Measurements from ENCODE around the gene FAM222A. TPM values are rescaled to one million over a fixed set of nuclear protein-coding genes. Genes with fewer than 3 reads are reported as not detected.

The FAM222A gene
- polyA plus RNA-seq, 2 of the 4 experiments (the other 2 are of a cell fraction): 0.98 to 3.2 TPM

DNA sequence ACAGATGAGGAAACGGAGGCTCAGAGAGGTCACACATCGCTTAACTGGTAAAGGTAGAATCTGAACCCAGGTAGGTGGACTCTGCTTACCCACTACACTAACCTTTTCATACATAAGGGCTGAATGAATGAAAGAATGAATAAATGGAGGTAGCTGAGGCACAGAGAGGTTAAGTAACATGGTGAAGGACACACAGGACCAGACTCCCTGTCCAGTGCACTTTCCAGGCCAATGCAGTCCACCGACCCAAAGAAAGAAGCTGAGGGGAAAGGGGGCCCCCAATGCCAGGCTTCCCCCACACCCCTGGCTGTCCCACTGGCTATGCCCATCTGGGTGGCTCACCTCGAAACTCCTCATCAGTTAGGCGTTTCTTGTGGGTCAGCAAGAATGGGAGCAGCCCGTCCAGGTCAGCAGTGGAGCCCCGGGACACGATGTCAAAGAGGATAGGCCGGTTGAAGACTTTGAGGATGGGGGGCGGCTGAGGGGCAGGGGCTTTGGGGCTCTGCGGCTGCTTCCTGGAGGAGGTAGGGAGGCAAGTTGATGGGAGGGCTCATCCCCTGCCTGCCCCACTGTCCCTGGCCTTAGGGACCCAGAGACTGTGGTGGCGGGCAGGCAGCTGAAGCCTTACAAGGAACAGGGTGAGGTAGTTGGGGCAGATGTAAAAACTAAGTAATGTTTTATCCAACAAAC lies 94.5 kb downstream of the FAM222A start:
- FAIRE-seq: no peak
- ChIA-PET CTCF (interaction anchor here (5.3 to 5.7 kb wide), 3 partner anchors 10 to 40 kb away, joined by 56 to 277 read pairs (median 85); no protein-coding TSS in a partner anchor), POLR2A (no interaction called here)

GRCh38 chr12:109808876-109809646 lies 95.4 kb downstream of the FAM222A start:
- 18% methylated on average over 4 of the region's 4 CpGs for WGBS (ENCODE audit: missing lambda C conversion rate)
- CTCF ChIA-PET: interaction anchor here (3.8 to 5.3 kb wide), 2 partner anchors 28 to 36 kb away, joined by 30 to 56 read pairs; no protein-coding TSS in a partner anchor
- Histone ChIP-seq H3K4me1 (no peaks in the 10 kb centered on the region), H3K9me3 (no peaks in the 10 kb centered on the region), H3K27ac (no peak overlapping the region), H3K4me3 (no peak overlapping the region), H3K4me2 (no peak overlapping the region)
- no peak for DNase-seq (ENCODE audit: low read depth in 1 of 2, low spot score in 1 of 2)
- TF ChIP-seq FOXS1 (CRISPR knock-in tag; IDR thresholded peaks at IDR 0.05) (no peak), SREBF2 (IDR thresholded peaks at IDR 0.05) (no peak), KDM1A (IDR thresholded peaks at IDR 0.05; ENCODE audit: low read depth) (no peak), HES2 (IDR thresholded peaks at IDR 0.05) (no peak), HOXA7 (CRISPR knock-in tag; IDR thresholded peaks at IDR 0.05) (no peak)
- FAIRE-seq: no peak
- POLR2A ChIA-PET: no interaction called here
- ATAC-seq: no peak

More for the DNA sequence above, 94.5 kb downstream of the FAM222A start:
- DNase-seq (ENCODE audit: low read depth in 1 of 2, low spot score in 1 of 2): no peak
- H3K9me3 ChIP-seq: no peaks in the 10 kb centered on the region
- no peak for ATAC-seq
- no peaks in the 10 kb centered on the region for H3K4me1 ChIP-seq
- H3K4me2 ChIP-seq: no peak overlapping the region
- H3K27ac ChIP-seq: no peak overlapping the region
- no peak overlapping the region for H3K4me3 ChIP-seq
- WGBS (ENCODE audit: missing lambda C conversion rate): 59% methylated on average over 12 of the region's 12 CpGs
- no peak for TF ChIP-seq ZNF302 (CRISPR knock-in tag; IDR thresholded peaks at IDR 0.05)
- TF ChIP-seq PHF8 (IDR thresholded peaks at IDR 0.05; ENCODE audit: borderline replicate concordance, low read depth): no peak
- no peak for TF ChIP-seq PBX3 (IDR thresholded peaks at IDR 0.05)
- no peak for TF ChIP-seq HDAC2 (IDR thresholded peaks at IDR 0.05)
- TF ChIP-seq SREBF2 (IDR thresholded peaks at IDR 0.05): no peak
- no peak for TF ChIP-seq ZSCAN20 (CRISPR knock-in tag; IDR thresholded peaks at IDR 0.05)
- no peak for TF ChIP-seq RFX5 (IDR thresholded peaks at IDR 0.05)
- no peak for TF ChIP-seq SMC3 (IDR thresholded peaks at IDR 0.05)
- TF ChIP-seq, protein P1, sequence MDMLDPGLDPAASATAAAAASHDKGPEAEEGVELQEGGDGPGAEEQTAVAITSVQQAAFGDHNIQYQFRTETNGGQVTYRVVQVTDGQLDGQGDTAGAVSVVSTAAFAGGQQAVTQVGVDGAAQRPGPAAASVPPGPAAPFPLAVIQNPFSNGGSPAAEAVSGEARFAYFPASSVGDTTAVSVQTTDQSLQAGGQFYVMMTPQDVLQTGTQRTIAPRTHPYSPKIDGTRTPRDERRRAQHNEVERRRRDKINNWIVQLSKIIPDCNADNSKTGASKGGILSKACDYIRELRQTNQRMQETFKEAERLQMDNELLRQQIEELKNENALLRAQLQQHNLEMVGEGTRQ (IDR thresholded peaks at IDR 0.05): no peak
- TF ChIP-seq EP300 (IDR thresholded peaks at IDR 0.05): no peak
- no peak for TF ChIP-seq BHLHE40 (IDR thresholded peaks at IDR 0.05; ENCODE audit: low read depth, low read length)
- TF ChIP-seq NPAS2 (CRISPR knock-in tag; IDR thresholded peaks at IDR 0.05; ENCODE audit: borderline replicate concordance): no peak
- no peak for TF ChIP-seq ELK1 (IDR thresholded peaks at IDR 0.05; ENCODE audit: low read depth, low read length)
- TF ChIP-seq MAX (IDR thresholded peaks at IDR 0.05): no peak
- no peak for TF ChIP-seq HOXB13 (CRISPR knock-in tag; IDR thresholded peaks at IDR 0.05; ENCODE audit: low read depth)
- no peak for TF ChIP-seq GATA3 (IDR thresholded peaks at IDR 0.05; ENCODE audit: borderline replicate concordance)
- TF ChIP-seq TP53 (CRISPR knock-in tag; IDR thresholded peaks at IDR 0.05): no peak

Data from A549 (cell line).